HG02981 (cell line): ENCODE data around the gene GPLD1.
"Not testable (repeated sequence)": the region's sequence is repeated elsewhere in the genome, so short reads cannot be mapped to it uniquely, and the experiment has no call there.

Source experiments
- ATAC-seq: cut with Tn5 transposase; IDR thresholded peaks from one replicate; pipeline ENCODE4 v1.9.1; 2021; ENCODE audit warnings: mild to moderate bottlenecking, moderate library complexity; ENCODE audit not compliant: unreplicated experiment

GPLD1 gene

GRCh38 chr6:24384369-24385130, 104.8 kb downstream of the GPLD1 start:
- ATAC-seq: not testable (repeated sequence)

- not testable (repeated sequence) for ATAC-seq
Observed at GRCh38 chr6:24382891-24383494, 106.4 kb downstream of the GPLD1 start.

GRCh38 chr6:24382220-24382540, 107.2 kb downstream of the GPLD1 start:
- no peak for ATAC-seq

- ATAC-seq: no peak
Observed at GRCh38 chr6:24381476-24382219, 107.7 kb downstream of the GPLD1 start.

GRCh38 chr6:24378473-24379097, 110.8 kb downstream of the GPLD1 start:
- ATAC-seq: peak; percentile 52
